ENCODE data around the gene ADAMTS14. TPM values are rescaled to one million over a fixed set of nuclear protein-coding genes. Genes with fewer than 3 reads are reported as not detected.
"Not testable (repeated sequence)": the region's sequence is repeated elsewhere in the genome, so short reads cannot be mapped to it uniquely, and the experiment has no call there.

ADAMTS14 gene
- total and polyA plus RNA-seq, 8 donors, result 0.33 to 9.4 (median 3.9) TPM; not detected in 2

DNA sequence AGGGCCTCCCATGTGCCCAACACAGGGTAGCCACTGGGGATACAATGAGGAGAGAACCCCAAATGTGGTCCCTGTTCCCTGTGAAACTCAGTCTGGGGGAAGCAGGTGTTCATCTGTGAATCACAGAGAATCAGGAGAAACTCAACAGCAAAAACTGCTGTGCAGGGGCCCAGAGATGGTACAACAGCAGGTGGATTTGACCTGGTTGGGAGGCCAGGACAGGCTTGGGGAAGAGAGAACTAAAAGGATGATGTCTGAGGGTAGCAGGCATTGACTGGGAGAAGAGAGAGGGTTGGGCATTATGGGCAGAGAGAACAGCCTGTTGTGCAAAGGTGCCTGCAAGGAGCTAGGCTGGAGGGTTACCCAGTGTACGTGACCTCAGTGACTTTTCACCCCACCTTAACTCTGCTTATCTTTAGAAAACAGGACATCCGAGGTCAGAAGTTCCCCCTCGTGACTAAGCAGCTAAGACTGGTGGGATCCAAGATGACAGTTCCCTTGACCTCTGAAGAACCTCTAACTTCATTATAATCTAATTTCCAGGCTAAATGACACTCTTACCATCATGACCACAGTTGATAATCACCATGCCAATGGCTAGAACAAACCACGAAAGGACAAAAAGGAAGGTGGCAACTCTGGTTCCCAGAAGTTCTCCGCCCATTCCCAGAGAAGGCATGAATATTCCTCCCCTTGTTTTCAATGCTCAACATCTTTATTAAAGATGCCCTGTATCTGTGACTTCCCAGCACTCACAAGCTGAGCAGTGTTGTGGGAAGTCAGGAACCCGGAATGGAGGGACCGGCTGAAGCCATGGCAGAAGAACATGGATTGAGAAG is 5.1 kb upstream of the ADAMTS14 start:
- Histone ChIP-seq H3K27me3 (peaks cover 0 to 18% (median 12%) of the 10 kb centered on the region in 3 donors), H3K4me3 (no peak overlapping the region), H3K36me3 (no peaks in the 10 kb centered on the region), H3K27ac (no peak overlapping the region), H3K9me3 (no peaks in the 10 kb centered on the region), H3K4me1 (peaks cover 0 to 14% (median 6%) of the 10 kb centered on the region in 4 donors)
- intact Hi-C loops (cut with DNase I; ENCODE audit: low total_unique reads), result no loop called here
- no peak for DNase-seq
- TF ChIP-seq POLR2A (IDR thresholded peaks at IDR 0.05) (no peak), EP300 (IDR thresholded peaks at IDR 0.05) (no peak), POLR2AphosphoS5 (IDR thresholded peaks at IDR 0.05) (no peak)
- TF ChIP-seq, protein P1, sequence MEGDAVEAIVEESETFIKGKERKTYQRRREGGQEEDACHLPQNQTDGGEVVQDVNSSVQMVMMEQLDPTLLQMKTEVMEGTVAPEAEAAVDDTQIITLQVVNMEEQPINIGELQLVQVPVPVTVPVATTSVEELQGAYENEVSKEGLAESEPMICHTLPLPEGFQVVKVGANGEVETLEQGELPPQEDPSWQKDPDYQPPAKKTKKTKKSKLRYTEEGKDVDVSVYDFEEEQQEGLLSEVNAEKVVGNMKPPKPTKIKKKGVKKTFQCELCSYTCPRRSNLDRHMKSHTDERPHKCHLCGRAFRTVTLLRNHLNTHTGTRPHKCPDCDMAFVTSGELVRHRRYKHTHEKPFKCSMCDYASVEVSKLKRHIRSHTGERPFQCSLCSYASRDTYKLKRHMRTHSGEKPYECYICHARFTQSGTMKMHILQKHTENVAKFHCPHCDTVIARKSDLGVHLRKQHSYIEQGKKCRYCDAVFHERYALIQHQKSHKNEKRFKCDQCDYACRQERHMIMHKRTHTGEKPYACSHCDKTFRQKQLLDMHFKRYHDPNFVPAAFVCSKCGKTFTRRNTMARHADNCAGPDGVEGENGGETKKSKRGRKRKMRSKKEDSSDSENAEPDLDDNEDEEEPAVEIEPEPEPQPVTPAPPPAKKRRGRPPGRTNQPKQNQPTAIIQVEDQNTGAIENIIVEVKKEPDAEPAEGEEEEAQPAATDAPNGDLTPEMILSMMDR (IDR thresholded peaks at IDR 0.05), result no peak
- 63 to 76% (median 71%) methylated on average over 7 of the region's 7 CpGs for WGBS, 5 donors

DNA sequence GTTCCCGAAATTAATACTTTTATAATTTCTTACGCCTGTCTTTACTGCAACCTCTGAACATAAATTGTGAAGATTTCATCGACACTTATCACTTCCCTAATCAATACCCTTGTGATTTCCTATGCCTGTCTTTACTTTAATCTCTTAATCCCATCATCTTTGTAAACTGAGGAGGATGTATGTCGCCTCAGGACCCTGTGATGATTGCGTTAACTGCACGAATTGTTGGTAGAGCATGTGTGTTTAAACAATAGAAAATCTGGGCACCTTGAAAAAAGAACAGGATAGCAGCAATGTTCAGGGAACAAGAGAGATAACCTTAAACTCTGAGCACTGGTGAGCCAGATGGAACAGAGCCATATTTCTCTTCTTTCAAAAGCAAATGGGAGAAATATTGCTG is 4.5 kb upstream of the ADAMTS14 start:
- WGBS, 5 donors, result 78 to 91% (median 90%) methylated on average over 6 of the region's 6 CpGs
- intact Hi-C loops (cut with DNase I; ENCODE audit: low total_unique reads), result not testable (repeated sequence)

DNA sequence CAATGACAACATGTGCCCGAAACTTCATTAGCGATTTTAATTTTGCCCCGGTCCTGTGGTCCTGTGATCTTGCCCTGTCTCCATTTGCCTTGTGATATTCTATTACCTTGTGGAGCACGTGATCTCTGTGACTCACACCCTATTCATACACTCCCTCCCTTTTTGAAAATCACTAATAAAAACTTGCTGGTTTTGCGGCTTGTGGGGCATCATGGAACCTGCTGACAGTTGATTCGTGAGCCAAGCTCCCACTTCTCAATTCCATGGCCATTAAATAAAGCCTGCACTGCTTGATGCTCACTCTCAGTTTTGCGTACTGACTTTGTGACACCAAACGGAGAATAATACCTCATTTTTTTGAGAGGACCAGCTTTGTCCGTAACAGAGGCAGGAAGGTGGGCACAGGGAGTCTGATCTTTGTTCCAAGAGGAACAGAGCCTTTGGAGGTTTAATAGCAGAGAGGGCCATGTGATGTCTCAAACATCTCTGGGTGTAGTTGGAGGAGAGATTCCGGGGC is 3.8 kb upstream of the ADAMTS14 start:
- Histone ChIP-seq H3K36me3 (no peaks in the 10 kb centered on the region), H3K4me3 (no peak overlapping the region), H3K4me1 (peaks cover 0 to 25% (median 15%) of the 10 kb centered on the region in 4 donors), H3K9me3 (no peaks in the 10 kb centered on the region), H3K27me3 (peaks cover 5 to 31% (median 23%) of the 10 kb centered on the region in 3 donors), H3K27ac (no peak overlapping the region)
- TF ChIP-seq POLR2AphosphoS5 (IDR thresholded peaks at IDR 0.05) (no peak), EP300 (IDR thresholded peaks at IDR 0.05) (no peak), POLR2A (IDR thresholded peaks at IDR 0.05) (no peak)
- TF ChIP-seq, protein P1 (IDR thresholded peaks at IDR 0.05), result no peak
- WGBS, 5 donors, result 88 to 93% (median 90%) methylated on average over 10 of the region's 10 CpGs
- DNase-seq, result no peak
- intact Hi-C loops (cut with DNase I; ENCODE audit: low total_unique reads), result no loop called here

More for the DNA sequence above, 4.5 kb upstream of the ADAMTS14 start:
- Histone ChIP-seq H3K27me3 (peaks cover 3 to 24% (median 17%) of the 10 kb centered on the region in 3 donors), H3K4me1 (peaks cover 0 to 18% (median 11%) of the 10 kb centered on the region in 4 donors)
- DNase-seq, H3K27ac ChIP-seq, H3K36me3 ChIP-seq, H3K9me3 ChIP-seq, H3K4me3 ChIP-seq: not testable (repeated sequence)

DNA sequence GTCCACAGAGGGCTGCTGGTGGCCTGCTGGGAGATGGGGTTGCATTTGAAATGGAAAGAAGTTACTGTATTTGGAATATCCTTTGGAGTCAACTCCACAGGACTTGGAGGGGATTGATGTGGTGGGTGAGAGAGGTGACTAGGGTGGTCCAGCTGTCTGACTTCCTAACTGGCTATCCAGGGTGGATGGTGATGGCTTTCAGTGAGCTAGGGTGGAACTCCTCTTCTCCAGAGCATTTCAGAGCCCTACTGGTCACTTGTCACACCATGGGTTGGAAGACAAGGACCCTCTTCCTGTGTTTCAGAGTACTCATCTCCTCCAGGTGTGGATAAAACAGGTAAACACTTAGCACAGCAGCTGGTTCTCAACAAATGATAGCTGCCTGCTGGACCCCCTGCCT is 3.3 kb upstream of the ADAMTS14 start:
- H3K36me3 ChIP-seq, result no peaks in the 10 kb centered on the region
- peaks cover 5 to 36% (median 23%) of the 10 kb centered on the region in 3 donors for H3K27me3 ChIP-seq
- TF ChIP-seq EP300 (IDR thresholded peaks at IDR 0.05) (no peak), POLR2AphosphoS5 (IDR thresholded peaks at IDR 0.05) (no peak), POLR2A (IDR thresholded peaks at IDR 0.05) (no peak)
- TF ChIP-seq, protein P1 (IDR thresholded peaks at IDR 0.05), result no peak
- DNase-seq, result no peak
- intact Hi-C loops (cut with DNase I; ENCODE audit: low total_unique reads), result no loop called here
- H3K4me1 ChIP-seq, result peaks cover 0 to 30% (median 18%) of the 10 kb centered on the region in 4 donors
- H3K9me3 ChIP-seq, result no peaks in the 10 kb centered on the region
- no peak overlapping the region for H3K27ac ChIP-seq
- no peak overlapping the region for H3K4me3 ChIP-seq

Data from stomach (tissue), 9 donors.